ENCODE results near the gene TRANK1.
A peak's percentile ranks its signal among the peaks of the same experiment; 100 is the strongest.
"Not testable (repeated sequence)": the region's sequence is repeated elsewhere in the genome, so short reads cannot be mapped to it uniquely, and the experiment has no call there.

Gene TRANK1

GRCh38 chr3:36944641-36945270, at the start of gene TRANK1:
TSS of gene TRANK1 (minus strand) at chr3:36945054. CDS start at chr3:36944809, 245 bp downstream.
- peak; percentile 75 to 77 for DNase-seq (ENCODE audit: low read depth in 2 of 2)

GRCh38 chr3:36993326-36994283, 48.8 kb upstream of the TRANK1 start, which contains the start of gene MLH1:
TSS of gene MLH1 (plus strand) at chr3:36993518. CDS start at chr3:36993548, 30 bp downstream.
- peak; percentile 87 to 90 for DNase-seq (ENCODE audit: low read depth in 2 of 2)

- DNase-seq (ENCODE audit: low read depth in 2 of 2) = peak; percentile 96 to 98
These were observed 48.0 kb upstream of the TRANK1 start, which contains the start of gene EPM2AIP1 for GRCh38 chr3:36992806-36993325. TSS of gene EPM2AIP1 (minus strand) at chr3:36993131. CDS start at chr3:36993077, 54 bp downstream.

DNA sequence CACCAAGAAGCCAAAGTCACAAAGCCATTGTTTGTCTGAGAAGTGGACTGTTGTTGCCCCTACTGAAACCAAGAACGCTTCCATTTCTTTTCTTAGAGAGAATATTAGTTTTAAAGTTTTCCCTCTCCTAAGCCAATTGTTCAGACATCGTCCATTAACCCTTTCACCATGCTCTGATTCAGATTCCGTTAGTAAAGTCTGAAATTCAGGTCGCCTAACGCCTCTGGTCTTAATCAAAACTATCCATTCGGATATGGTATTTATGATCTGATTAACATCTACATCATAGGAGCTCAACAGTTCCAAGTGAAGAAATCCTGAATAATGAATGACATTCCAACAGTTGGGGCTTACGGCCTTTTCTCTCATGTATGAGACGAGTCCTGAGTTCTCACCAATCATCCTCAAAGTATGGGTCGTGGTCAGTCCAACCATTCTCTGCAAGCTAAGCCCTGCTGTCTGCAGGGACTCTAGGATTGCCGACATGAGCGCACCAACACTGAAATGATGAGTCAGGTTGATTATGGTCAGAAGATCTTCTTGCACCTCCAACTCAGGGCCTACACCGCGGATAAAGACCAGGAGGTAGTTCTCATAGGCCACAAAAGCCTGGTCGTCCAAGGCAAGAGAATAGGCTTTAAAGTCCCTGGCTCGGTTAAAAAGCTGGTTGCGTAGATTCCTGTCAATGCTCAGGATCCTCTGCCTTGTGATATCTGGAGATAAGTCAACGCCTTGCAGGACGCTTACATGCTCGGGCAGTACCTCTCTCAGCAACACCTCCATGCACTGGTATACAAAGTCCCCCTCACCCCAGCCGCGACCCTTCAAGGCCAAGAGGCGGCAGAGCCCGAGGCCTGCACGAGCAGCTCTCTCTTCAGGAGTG, 47.3 kb upstream of the TRANK1 start:
- DNase-seq (ENCODE audit: low read depth in 2 of 2) = peak; percentile 6 to 14

- peak; percentile 12 to 13 for DNase-seq (ENCODE audit: low read depth in 2 of 2)
These were observed 46.3 kb upstream of the TRANK1 start for GRCh38 chr3:36991147-36991546.

- no peak for DNase-seq (ENCODE audit: low read depth in 2 of 2)
These were observed 44.7 kb upstream of the TRANK1 start for GRCh38 chr3:36989568-36989967.

DNA sequence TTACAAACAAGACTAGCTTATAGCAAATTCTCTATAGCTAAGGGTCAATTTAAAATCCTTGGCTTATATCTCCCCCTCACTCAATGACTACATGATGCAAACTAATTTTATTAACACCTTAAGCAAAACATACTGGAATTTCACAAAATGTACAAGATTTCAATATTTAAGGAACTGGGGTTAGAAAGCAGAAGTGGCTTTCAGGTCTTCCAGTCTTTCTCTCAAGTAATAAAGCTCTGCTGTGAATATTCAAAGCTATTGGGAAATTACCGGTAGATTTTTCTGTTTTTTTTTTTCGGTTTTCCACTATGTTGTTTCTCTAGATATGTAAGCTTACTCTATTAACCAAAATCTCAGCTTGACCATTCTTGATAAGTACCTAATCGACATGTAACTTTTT, 44.2 kb upstream of the TRANK1 start:
- no peak for DNase-seq (ENCODE audit: low read depth in 2 of 2)

DNA sequence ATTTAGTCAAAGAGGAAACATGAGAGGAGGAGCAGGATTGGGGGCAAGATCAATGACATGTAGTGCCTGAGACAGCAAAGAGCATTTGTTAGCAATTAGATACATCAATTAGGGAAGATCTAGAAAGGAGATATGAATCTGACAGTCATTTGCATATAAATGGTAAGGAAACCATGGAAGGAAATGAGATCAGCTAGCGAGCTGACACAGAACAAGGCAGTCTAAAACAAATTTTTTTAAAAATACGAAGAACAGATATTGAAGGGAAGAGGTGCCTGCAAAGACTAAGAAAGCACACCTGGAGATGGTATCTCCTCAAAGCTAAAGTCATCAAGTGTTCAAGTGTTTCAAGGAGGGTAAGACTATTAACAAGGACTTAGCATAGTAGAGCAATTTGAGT, 43.5 kb upstream of the TRANK1 start:
- DNase-seq (ENCODE audit: low read depth in 2 of 2) = no peak

- DNase-seq (ENCODE audit: low read depth in 2 of 2) = no peak
These were observed 36.2 kb upstream of the TRANK1 start for GRCh38 chr3:36981006-36981405.

DNA sequence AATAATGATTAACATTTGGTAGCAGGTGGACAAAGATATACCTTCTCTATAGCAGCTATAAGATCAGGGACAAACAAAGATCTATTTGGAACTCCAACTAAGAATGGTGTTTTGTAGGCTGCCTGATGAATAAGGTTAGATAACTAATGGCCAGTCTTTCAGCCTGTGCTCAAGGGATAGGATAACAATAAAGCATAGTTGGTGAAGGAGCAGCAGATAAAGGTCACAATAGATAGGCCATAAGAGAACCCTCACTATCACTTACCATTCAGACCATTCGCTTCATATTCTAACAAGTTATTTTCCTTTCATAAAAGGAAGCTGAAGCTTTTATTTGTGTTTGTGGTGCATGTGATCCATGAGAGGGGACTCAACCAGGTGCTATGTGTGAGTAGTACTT, 28.3 kb upstream of the TRANK1 start:
- DNase-seq (ENCODE audit: low read depth in 2 of 2) = no peak

- no peak for DNase-seq (ENCODE audit: low read depth in 2 of 2)
These were observed 27.3 kb upstream of the TRANK1 start for GRCh38 chr3:36972163-36972562.

DNA sequence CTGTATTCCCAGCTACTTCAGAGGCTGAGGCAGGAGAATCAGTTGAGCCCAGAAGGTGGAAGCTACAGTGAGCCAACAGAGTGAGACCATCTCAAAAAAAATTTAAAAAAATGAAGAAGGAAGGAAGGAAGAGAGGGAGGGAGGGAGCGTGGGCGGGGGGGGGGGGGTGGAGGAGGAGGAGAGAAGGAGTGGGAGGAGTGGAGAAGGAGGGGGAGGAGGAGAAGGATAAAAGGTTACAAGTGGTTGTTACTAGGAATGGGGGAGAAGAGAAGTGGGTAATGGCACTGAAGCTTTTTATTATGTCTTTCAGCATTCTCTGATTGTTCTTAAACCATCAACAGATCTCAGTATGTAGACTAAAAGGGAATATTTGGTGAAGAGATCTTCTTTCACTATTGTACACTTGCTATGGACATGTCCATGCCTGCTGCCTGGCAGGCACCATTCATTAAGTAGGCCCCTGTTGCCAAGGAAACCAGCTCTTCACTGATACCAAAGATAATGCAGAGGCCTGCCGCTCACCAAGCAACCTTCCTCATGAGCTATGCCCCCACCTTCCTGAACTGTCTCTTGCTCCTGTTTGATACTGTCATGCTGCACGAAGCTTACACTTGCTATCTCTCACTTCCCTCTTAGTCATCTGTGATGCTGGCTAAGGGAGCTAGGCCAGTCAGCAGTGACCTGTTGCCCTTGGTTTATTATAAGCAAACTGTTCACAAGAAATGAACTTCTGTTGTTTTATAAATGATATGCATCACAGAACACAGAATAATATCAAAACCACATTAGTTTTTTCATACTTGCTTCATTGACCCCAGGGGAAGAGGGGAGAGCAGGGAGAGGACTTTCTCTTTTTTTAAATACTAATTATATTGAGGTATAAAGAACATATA, 24.9 kb upstream of the TRANK1 start:
- DNase-seq (ENCODE audit: low read depth in 2 of 2) = peak in 1 of 2 donors; percentile 41

GRCh38 chr3:36969085-36969484, 24.2 kb upstream of the TRANK1 start:
- no peak for DNase-seq (ENCODE audit: low read depth in 2 of 2)

DNA sequence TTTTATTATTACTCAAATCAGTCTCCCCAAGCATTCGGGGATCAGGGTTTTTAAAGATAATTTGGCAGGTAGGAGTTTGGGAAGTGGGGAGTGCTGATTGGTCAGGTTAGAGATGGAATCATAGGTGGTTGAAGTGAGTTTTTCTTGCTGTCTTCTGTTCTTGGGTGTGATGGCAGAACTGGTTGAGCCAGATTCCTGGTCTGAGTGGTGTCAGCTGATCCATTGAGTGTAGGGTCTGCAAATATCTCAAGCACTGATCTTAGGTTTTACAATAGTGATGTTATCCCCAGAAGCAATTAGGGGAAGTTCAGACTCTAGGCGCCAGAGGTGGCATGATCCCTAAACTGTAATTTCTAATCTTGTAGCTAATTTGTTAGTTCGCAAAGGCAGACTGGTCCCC, 20.6 kb upstream of the TRANK1 start:
- DNase-seq (ENCODE audit: low read depth in 2 of 2) = no peak

DNA sequence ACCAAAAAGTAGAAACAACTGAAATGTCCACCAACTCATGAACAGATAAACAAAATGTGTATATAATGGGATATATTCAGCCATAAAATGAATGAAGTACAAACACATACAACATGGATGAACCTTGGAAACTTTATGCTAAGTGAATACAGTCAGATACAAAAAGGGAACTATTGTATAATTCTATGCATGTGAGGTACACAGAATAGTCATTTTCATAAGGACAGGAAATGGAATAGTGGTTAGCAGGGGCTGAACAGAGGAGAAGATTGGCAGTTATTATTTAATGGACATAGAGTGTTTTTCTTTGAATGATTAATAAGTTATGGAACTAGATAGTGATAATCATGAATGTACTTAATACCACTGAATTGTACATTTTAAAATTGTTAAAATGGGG, 20.0 kb upstream of the TRANK1 start:
- no peak for DNase-seq (ENCODE audit: low read depth in 2 of 2)

DNA sequence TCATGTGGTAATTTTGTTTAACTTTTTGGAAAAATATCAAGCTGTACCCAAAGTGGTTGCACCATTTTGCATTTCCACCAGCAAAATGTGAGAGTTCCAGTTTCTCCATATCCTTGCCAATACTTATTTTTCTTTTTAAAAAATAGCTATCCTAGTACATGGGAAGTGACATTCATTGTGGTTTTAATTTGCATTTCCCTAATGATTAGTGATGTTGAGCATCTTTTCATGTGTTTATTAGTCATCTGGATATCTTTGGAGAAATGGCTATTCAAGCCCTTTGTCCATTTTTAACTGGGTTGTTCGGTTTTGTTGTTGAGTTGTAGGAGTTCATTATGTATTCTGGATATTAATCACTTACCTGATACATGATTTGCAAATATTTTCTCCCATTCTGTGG, 19.5 kb upstream of the TRANK1 start:
- no peak for DNase-seq (ENCODE audit: low read depth in 2 of 2)

DNA sequence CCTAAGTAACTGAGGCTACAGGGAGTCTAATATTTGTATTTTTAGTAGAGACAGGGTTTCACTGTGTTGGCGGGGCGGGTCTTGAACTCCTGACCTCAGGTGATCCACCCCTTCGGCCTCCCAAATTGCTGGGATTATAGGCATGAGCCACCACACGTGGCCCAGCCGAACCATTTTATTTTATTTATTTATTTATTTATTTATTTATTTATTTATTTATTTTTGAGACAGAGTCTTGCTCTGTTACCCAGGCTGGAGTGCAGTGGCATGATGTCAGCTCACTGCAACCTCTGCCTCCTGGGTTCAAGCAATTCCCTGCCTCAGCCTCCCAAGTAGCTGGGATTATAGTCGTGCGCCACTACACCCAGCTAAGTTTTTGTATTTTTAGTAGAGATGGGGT, 18.2 kb upstream of the TRANK1 start:
- not testable (repeated sequence) for DNase-seq (ENCODE audit: low read depth in 2 of 2)

- DNase-seq (ENCODE audit: low read depth in 2 of 2) = no peak
These were observed 15.6 kb upstream of the TRANK1 start for GRCh38 chr3:36960502-36960901.

DNA sequence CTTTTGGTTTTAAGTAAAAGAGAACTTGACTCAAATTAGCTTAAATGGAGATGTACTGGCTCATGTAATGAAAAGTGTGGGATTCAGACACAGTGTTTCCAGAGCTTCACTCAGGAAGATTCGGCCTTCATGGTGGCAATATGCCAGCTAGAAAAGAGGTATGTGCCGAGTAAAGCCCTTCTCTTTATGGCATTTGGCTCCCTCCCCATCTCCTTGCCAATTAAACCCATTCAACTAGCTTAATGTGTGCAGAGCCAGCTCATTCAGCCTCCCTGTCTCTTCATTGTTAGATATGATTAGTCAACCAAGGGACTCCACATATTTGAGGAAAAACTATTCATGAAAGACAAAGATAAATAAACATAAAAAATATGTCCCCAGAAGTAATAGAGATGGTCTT, 15.0 kb upstream of the TRANK1 start:
- no peak for DNase-seq (ENCODE audit: low read depth in 2 of 2)

- no peak for DNase-seq (ENCODE audit: low read depth in 2 of 2)
These were observed 13.2 kb upstream of the TRANK1 start for GRCh38 chr3:36957862-36958686.

Measured in stimulated activated CD8-positive, alpha-beta memory T cell treated with anti-CD3 and anti-CD28 coated beads, Interleukin-15, amount 100 ng/mL, for 48 hours (primary cell).